Ammon's horn (tissue), 1 donor: ENCODE data around the gene SPTLC2.
"Not testable (repeated sequence)": the region's sequence is repeated elsewhere in the genome, so short reads cannot be mapped to it uniquely, and the experiment has no call there.

Experiments
- DNase-seq: peaks from one replicate; pipeline ENCODE4 v3.0.0-alpha.2; 2016; ENCODE audit warnings: low spot score

Gene SPTLC2

GRCh38 chr14:77549451-77549850 lies 67.0 kb downstream of the SPTLC2 start:
- no peak for DNase-seq

GRCh38 chr14:77547512-77548180 lies 68.8 kb downstream of the SPTLC2 start:
- no peak for DNase-seq

- not testable (repeated sequence) for DNase-seq
Observed at GRCh38 chr14:77545171-77545570, 71.3 kb downstream of the SPTLC2 start.

GRCh38 chr14:77544571-77544970 lies 71.9 kb downstream of the SPTLC2 start:
- DNase-seq, result no peak

GRCh38 chr14:77543637-77544334 lies 72.7 kb downstream of the SPTLC2 start:
- DNase-seq, result no peak

GRCh38 chr14:77543240-77543551 lies 73.2 kb downstream of the SPTLC2 start:
- DNase-seq, result no peak

GRCh38 chr14:77542421-77543239 lies 73.8 kb downstream of the SPTLC2 start:
- DNase-seq, result peak; percentile 58

GRCh38 chr14:77541905-77542304 lies 74.5 kb downstream of the SPTLC2 start:
- no peak for DNase-seq

- DNase-seq, result not testable (repeated sequence)
Observed at GRCh38 chr14:77536951-77537350, 79.5 kb downstream of the SPTLC2 start.

- DNase-seq, result no peak
Observed at GRCh38 chr14:77531071-77531470, 85.4 kb downstream of the SPTLC2 start.

- DNase-seq, result no peak
Observed at GRCh38 chr14:77529963-77530362, 86.5 kb downstream of the SPTLC2 start.

GRCh38 chr14:77529213-77529612 lies 87.2 kb downstream of the SPTLC2 start:
- no peak for DNase-seq

- not testable (repeated sequence) for DNase-seq
Observed at GRCh38 chr14:77528701-77529100, 87.7 kb downstream of the SPTLC2 start.

GRCh38 chr14:77526266-77526665 lies 90.2 kb downstream of the SPTLC2 start:
- no peak for DNase-seq

GRCh38 chr14:77524536-77524935 lies 91.9 kb downstream of the SPTLC2 start:
- DNase-seq, result no peak

- DNase-seq, result no peak
Observed at GRCh38 chr14:77523109-77523508, 93.3 kb downstream of the SPTLC2 start.

GRCh38 chr14:77520555-77520954 lies 95.9 kb downstream of the SPTLC2 start:
- DNase-seq, result no peak

- no peak for DNase-seq
Observed at GRCh38 chr14:77516126-77516525, 100.3 kb downstream of the SPTLC2 start.

- DNase-seq, result no peak
Observed at GRCh38 chr14:77511486-77512162, 104.8 kb downstream of the SPTLC2 start.

GRCh38 chr14:77509366-77509765 lies 107.1 kb downstream of the SPTLC2 start:
- no peak for DNase-seq

- no peak for DNase-seq
Observed at GRCh38 chr14:77508876-77509275, 107.6 kb downstream of the SPTLC2 start.

GRCh38 chr14:77508249-77508648 lies 108.2 kb downstream of the SPTLC2 start:
- DNase-seq, result no peak
